LNCAP (cell line): Measurements from ENCODE around the gene SHC3.

Experiments
- TF ChIP-seq, protein P1 (sequence below): fragments of 450-650 bp; IDR thresholded peaks from 2 replicates; pipeline ENCODE4 v1.5.1; 2017; ENCODE audit warnings: mild to moderate bottlenecking

The SHC3 gene

DNA sequence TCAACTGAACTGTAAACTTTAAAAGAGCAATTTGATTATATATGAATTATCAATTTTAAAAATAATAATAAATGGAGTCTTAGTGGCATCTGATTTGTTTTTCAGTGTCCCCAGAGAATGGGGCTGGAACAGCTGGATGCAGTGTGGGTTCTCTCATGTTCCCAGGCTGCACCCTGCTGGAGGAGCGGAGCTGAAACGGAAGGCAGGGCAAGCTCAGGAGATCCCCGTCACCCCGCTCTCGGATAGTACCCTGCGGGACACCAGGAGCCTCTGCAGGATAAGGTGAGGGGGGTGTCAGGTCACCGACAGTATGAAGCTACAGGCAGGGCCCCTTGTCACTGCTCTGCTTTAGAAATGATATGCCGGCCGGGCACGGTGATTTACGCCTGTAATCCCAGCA, 130.0 kb downstream of the SHC3 start:
- TF ChIP-seq, protein P1, sequence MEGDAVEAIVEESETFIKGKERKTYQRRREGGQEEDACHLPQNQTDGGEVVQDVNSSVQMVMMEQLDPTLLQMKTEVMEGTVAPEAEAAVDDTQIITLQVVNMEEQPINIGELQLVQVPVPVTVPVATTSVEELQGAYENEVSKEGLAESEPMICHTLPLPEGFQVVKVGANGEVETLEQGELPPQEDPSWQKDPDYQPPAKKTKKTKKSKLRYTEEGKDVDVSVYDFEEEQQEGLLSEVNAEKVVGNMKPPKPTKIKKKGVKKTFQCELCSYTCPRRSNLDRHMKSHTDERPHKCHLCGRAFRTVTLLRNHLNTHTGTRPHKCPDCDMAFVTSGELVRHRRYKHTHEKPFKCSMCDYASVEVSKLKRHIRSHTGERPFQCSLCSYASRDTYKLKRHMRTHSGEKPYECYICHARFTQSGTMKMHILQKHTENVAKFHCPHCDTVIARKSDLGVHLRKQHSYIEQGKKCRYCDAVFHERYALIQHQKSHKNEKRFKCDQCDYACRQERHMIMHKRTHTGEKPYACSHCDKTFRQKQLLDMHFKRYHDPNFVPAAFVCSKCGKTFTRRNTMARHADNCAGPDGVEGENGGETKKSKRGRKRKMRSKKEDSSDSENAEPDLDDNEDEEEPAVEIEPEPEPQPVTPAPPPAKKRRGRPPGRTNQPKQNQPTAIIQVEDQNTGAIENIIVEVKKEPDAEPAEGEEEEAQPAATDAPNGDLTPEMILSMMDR, result no peak

DNA sequence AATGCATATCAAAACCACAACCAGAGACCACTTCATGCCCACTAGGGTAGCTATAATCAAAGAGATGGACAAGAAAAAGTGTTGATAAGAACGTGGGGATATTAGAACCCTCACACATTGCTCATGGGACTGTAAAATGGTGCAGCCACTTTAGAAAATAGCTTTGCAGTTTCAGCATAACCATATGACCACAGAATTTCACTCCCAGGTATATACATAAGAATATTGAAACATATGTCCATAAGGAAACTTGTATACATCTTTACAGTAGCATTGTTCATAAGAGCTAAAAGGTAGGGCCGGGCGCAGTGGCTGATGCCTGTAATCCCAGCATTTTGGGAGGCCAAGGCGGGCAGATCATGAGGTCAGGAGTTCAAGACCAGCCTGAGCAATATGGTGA, 131.0 kb downstream of the SHC3 start:
- TF ChIP-seq, protein P1, result no peak

DNA sequence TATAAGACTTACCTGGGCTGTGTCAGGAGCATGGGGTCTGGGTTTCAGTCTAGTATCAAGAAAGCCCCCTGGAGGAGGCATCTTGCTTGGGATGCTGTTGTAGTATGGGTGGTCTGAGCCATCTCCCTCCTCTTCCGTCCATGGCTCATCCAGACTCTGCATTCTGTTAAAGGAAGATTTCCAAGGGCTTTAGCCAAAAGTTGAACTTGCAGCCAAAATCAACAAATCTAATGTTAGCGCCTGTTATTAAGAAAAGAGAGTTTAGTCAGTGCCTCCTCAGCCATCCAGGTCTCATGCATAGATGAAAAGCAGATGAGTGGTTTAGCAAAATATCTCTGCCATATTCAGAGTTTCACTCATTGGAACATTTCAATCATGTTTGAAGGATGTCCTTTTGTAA, 131.8 kb downstream of the SHC3 start:
- TF ChIP-seq, protein P1, result no peak

DNA sequence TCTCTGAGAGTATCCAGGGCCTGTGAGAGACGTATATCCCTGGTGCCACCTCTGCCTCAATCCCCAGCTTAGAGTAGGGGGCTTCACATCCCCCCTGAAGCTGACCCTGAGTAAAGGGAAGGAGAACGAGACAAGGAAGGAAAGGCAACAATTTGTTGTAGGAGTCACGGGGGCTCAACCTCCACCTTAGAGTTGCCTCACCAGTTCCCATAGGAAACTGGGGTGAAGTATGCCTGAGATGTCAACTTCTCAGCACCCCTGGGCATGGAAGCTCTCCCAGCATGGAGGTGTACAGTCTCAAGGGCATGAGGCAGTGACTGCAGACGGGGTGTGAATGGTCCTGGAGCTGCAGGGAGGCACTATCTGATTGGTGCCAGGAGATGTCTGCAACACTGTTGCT, 133.7 kb downstream of the SHC3 start:
- TF ChIP-seq, protein P1, result no peak

DNA sequence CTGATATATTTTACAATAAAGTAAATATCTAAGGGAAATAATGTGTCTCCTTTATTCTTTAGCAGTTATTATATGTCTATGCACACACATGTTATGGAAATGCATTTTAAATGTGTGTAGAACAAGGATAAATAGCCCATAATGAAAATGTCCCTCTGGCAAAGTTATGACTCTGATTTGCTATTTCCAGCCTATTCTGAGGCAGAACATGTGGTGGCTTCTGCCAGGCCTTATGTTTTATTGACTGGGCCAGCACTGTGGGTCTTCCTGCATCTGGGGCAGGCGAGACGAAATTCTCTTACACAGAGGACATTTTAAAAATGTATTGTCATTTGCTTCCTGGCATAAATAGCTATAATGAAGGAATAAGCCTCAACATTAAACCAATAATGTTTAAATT, 134.5 kb downstream of the SHC3 start:
- TF ChIP-seq, protein P1, result no peak

DNA sequence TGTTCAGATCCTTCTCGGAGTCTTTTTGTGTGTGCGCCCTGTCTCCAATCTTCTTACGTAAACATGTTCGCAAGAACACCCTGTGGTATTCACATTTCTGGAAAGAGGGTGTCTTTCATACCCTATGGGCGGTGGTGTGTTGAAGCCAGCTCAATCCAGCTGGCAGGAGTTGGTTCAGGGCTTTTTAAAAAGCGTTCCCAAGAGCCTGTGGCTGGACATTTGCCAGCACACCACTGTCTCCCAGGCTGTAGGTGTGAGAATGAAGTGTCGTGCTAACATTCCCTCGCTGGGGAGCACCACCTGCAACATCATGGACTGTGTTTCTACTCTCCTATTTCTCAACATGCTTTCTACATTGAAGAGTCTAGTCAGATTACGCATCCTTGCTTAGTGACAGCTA, 135.6 kb downstream of the SHC3 start:
- TF ChIP-seq, protein P1, result no peak

DNA sequence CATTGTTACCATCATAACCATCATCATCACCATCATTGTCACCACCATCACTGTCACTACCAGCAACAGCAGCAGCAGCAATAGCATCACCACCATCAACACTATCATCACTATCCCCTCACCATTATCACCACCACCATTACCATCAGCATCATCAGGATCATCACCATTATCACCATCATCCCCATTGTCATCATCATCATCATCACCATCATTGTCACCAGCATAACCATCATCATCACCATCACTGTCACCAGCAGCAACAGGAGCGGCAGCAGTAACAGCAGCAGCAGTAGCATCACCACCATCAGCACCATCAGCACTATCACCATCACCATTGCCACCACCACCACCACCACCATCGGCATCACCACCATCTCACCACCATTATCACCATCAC, 139.0 kb downstream of the SHC3 start:
- TF ChIP-seq, protein P1, result no peak

DNA sequence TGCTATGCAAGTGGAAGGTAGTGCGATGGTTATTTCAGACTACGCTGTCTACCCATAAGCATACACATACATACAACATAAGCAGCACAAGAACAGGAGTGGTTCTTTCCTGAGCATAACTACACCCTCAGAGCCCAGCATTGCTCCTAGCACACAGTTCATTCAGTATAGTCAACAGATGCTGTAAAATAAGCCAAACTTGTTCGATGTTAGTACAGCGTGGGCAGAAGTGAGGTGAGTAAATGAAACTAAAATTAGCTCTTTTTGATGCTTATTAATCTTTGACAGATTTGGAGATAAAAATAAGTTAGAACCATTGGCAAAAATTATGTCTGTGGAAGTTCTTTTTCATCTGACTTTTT, 139.5 kb downstream of the SHC3 start:
- TF ChIP-seq, protein P1, result no peak
